HEK293T (cell line): ENCODE results near the gene PROK1.

ENCODE experiments used
- BHLHE40 ChIP-seq: fragments of 450-650 bp; IDR thresholded peaks from 2 replicates; pipeline ENCODE4 v1.6.1; 2016; ENCODE audit warnings: mild to moderate bottlenecking, moderate library complexity, borderline replicate concordance
- NFRKB ChIP-seq: fragments of 450-650 bp; IDR thresholded peaks from 2 replicates; pipeline ENCODE4 v1.6.1; 2016; ENCODE audit warnings: mild to moderate bottlenecking, moderate library complexity
- SP1 ChIP-seq: fragments of 450-650 bp; IDR thresholded peaks from 2 replicates; pipeline ENCODE4 v1.6.1; 2017

DNA sequence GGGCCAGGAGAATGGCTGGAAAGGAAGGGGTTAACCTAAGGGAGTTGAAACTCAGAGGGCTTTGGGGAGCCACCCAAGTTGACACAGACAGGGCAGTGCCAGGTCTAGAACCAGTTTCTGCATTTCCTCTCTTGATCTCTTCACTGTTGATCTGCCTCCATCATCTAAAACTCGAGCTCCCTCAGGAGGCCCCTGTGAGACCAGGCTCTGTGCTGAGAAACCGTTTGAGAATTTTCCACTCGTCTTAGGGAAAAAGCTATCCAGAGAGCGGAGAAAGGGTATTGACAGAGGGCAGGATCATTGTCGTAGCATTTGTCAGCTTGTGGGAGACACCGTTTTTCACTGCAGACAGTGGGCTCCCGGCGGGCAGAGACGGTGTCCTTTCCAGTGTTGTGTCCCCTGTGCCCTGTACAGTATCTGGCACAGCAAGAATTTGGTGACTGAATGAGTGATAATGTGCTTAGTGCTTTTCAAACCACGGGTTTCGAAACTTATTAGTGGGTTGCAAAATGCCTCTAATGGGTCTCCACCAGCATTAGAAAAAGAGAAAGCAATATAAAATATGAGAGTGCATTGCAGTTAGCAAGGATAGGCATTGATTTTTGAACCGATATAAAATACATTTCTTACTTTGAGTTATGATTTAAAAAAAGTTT lies 31.1 kb downstream of the PROK1 start:
- no peak for TF ChIP-seq SP1
- TF ChIP-seq NFRKB = no peak
- TF ChIP-seq BHLHE40 = no peak
